Loucy (cell line): ENCODE data around the gene GPC4.

Experiments
- H2AFZ ChIP-seq: fragments of 200-600 bp; sonication (generic); 2 replicates; pipeline ENCODE4 v1.6.0; 2016; ENCODE audit warnings: antibody characterized with exemption, mild to moderate bottlenecking, low read length, moderate library complexity
- H3F3A ChIP-seq: fragments of 200-600 bp; 2 replicates; pipeline ENCODE4 v1.6.0; 2016; ENCODE audit warnings: antibody characterized with exemption, low read depth, mild to moderate bottlenecking
- H3K27me3 ChIP-seq: fragments of 200-600 bp; sonication (generic); 2 replicates; pipeline ENCODE4 v1.6.1; 2014; ENCODE audit warnings: low read length, mild to moderate bottlenecking; ENCODE audit not compliant: insufficient read depth, poor library complexity, severe bottlenecking
- H3K36me3 ChIP-seq: fragments of 200-600 bp; sonication (generic); 2 replicates; pipeline ENCODE4 v1.6.1; 2016; ENCODE audit warnings: low read length; ENCODE audit not compliant: insufficient read depth
- H3K4me1 ChIP-seq: fragments of 200-600 bp; sonication (generic); 2 replicates; pipeline ENCODE4 v1.5.1; 2014; ENCODE audit warnings: low read length, mild to moderate bottlenecking; ENCODE audit not compliant: insufficient read depth, poor library complexity, severe bottlenecking
- H3K4me2 ChIP-seq: fragments of 200-600 bp; sonication (generic); 2 replicates; pipeline ENCODE4 v1.6.0; 2014; ENCODE audit warnings: antibody characterized with exemption, low read length, low read depth, mild to moderate bottlenecking; ENCODE audit not compliant: poor library complexity, severe bottlenecking
- H3K4me3 ChIP-seq: fragments of 200-600 bp; sonication (generic); 2 replicates; pipeline ENCODE4 v1.5.1; 2014; ENCODE audit warnings: low read length, mild to moderate bottlenecking, mixed read lengths; ENCODE audit not compliant: poor library complexity, severe bottlenecking
- H3K79me2 ChIP-seq: fragments of 200-600 bp; sonication (generic); 2 replicates; pipeline ENCODE4 v1.6.1; 2014; ENCODE audit warnings: low read length; ENCODE audit not compliant: insufficient read depth
- H3K9ac ChIP-seq: fragments of 200-600 bp; sonication (generic); 2 replicates; pipeline ENCODE4 v1.6.0; 2014; ENCODE audit warnings: mild to moderate bottlenecking, low read depth, low read length, moderate library complexity; ENCODE audit not compliant: poor library complexity, severe bottlenecking
- H3K9me2 ChIP-seq: fragments of 200-600 bp; sonication (generic); replicated peaks from 2 replicates; pipeline ENCODE4 v1.6.1; 2016; ENCODE audit warnings: low read depth, low read length, mixed read lengths
- H3K9me3 ChIP-seq: fragments of 200-600 bp; sonication (generic); 2 replicates; pipeline ENCODE4 v1.6.1; 2014; ENCODE audit warnings: mild to moderate bottlenecking, antibody characterized with exemption, low read length, low read depth; ENCODE audit not compliant: insufficient read depth
- H4K20me1 ChIP-seq: fragments of 200-600 bp; sonication (generic); 2 replicates; pipeline ENCODE4 v1.6.0; 2014; ENCODE audit warnings: antibody characterized with exemption, low read length, mild to moderate bottlenecking; ENCODE audit not compliant: insufficient read depth, poor library complexity, severe bottlenecking
- EZH2phosphoT487 ChIP-seq: fragments of 200-600 bp; IDR thresholded peaks from 2 replicates; pipeline ENCODE4 v1.6.1; 2018; ENCODE audit warnings: antibody characterized with exemption, mild to moderate bottlenecking, moderate library complexity, borderline replicate concordance
- TF ChIP-seq, protein P1 (sequence below): fragments of 200-600 bp; sonication (generic); conservative IDR thresholded peaks from 2 replicates; pipeline ENCODE4 v1.5.1; 2014; ENCODE audit warnings: mild to moderate bottlenecking, antibody characterized with exemption, low read length

GPC4 gene

DNA sequence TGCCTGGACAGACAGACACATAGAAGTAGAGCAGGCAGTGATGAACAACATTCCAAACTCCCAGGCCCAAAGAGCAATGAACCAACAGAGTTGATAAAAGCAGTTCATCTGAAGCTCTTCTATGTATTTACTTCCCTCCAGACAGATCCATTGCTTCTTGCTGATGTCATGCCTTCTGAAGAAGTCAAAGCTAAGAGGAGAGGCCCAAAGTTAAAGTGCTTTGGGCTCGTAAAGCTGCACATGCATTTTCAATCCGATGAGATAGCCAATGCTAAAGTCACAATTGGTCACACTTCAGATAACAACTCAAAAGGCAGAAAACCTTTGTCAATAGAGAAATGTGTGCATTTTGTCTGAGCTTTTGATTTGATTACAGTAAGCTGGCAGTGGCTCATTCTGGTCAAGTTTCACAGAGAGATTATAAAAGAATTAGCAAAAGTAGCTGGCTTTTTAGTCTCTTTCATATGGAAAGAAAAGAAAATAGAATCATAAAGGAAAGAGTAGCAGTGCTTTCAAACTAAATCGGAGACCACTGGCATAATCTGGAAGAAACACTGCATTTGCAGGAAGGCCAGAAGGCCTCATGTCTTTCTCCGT is 82.0 kb downstream of the GPC4 start:
- Histone ChIP-seq H3K9me3 (no peaks in the 10 kb centered on the region), H3K79me2 (no peaks in the 10 kb centered on the region), H3K4me3 (no peak overlapping the region), H4K20me1 (no peaks in the 10 kb centered on the region), H3F3A (no peaks in the 10 kb centered on the region), H3K4me1 (no peaks in the 10 kb centered on the region), H3K36me3 (no peaks in the 10 kb centered on the region), H2AFZ (no peak overlapping the region), H3K27me3 (no peaks in the 10 kb centered on the region), H3K9ac (no peak overlapping the region), H3K9me2 (no peaks in the 10 kb centered on the region), H3K4me2 (no peak overlapping the region)
- TF ChIP-seq EZH2phosphoT487, result no peak
- TF ChIP-seq, protein P1, sequence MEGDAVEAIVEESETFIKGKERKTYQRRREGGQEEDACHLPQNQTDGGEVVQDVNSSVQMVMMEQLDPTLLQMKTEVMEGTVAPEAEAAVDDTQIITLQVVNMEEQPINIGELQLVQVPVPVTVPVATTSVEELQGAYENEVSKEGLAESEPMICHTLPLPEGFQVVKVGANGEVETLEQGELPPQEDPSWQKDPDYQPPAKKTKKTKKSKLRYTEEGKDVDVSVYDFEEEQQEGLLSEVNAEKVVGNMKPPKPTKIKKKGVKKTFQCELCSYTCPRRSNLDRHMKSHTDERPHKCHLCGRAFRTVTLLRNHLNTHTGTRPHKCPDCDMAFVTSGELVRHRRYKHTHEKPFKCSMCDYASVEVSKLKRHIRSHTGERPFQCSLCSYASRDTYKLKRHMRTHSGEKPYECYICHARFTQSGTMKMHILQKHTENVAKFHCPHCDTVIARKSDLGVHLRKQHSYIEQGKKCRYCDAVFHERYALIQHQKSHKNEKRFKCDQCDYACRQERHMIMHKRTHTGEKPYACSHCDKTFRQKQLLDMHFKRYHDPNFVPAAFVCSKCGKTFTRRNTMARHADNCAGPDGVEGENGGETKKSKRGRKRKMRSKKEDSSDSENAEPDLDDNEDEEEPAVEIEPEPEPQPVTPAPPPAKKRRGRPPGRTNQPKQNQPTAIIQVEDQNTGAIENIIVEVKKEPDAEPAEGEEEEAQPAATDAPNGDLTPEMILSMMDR, result no peak

- Histone ChIP-seq H3K9ac (no peak overlapping the region), H3K4me1 (no peaks in the 10 kb centered on the region)
These were observed 82.6 kb downstream of the GPC4 start for GRCh38 chrX:133332737-133333136.

DNA sequence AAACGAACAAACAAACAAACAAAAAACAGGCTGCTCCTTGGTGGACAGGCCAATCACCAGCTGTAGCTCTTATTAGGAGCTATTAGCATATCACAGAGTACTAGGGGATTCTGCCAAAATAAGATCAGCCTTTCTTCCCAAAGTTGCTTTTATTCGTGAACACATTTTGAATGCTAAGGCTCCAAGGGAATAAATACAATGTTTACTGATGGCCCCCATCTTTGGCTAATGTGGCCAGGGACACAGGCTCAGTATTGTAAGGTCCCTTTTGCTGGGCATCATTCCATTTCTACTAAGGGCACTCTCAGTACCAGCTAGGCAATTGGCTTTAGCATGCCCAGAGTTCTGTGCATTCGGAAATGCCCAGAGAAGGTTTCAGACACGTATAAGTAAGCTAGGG is 84.3 kb downstream of the GPC4 start:
- H3K9me2 ChIP-seq, result no peaks in the 10 kb centered on the region
- TF ChIP-seq, protein P1, result no peak
- no peak for TF ChIP-seq EZH2phosphoT487
- no peaks in the 10 kb centered on the region for H3K27me3 ChIP-seq
- no peak overlapping the region for H3K9ac ChIP-seq
- no peaks in the 10 kb centered on the region for H3K4me1 ChIP-seq
- no peaks in the 10 kb centered on the region for H3F3A ChIP-seq
- H4K20me1 ChIP-seq, result no peaks in the 10 kb centered on the region
- no peaks in the 10 kb centered on the region for H3K36me3 ChIP-seq
- H3K4me3 ChIP-seq, result no peak overlapping the region
- H3K4me2 ChIP-seq, result no peak overlapping the region
- H3K79me2 ChIP-seq, result no peaks in the 10 kb centered on the region
- no peaks in the 10 kb centered on the region for H3K9me3 ChIP-seq
- no peak overlapping the region for H2AFZ ChIP-seq

More at GRCh38 chrX:133332737-133333136, 82.6 kb downstream of the GPC4 start:
- Histone ChIP-seq H3K4me2 (no peak overlapping the region), H3K4me3 (no peak overlapping the region), H3K9me3 (no peaks in the 10 kb centered on the region), H3K36me3 (no peaks in the 10 kb centered on the region), H4K20me1 (no peaks in the 10 kb centered on the region), H3K79me2 (no peaks in the 10 kb centered on the region), H3F3A (no peaks in the 10 kb centered on the region), H3K27me3 (no peaks in the 10 kb centered on the region), H2AFZ (no peak overlapping the region), H3K9me2 (no peaks in the 10 kb centered on the region)
- TF ChIP-seq EZH2phosphoT487, result no peak
- TF ChIP-seq, protein P1, result no peak
